OCI-LY1 (cell line): ENCODE measurements around the gene BCR.

ENCODE experiments used
- H2AFZ ChIP-seq: fragments of 200-600 bp; sonication (generic), shearing (Covaris generic); 2 replicates; pipeline ENCODE4 v1.6.0; 2014; ENCODE audit warnings: antibody characterized with exemption, mild to moderate bottlenecking, low read length
- H3F3A ChIP-seq: fragments of 200-600 bp; sonication (generic), shearing (Covaris generic); 2 replicates; pipeline ENCODE4 v1.6.0; 2014; ENCODE audit warnings: mild to moderate bottlenecking, antibody characterized with exemption, low read length, moderate library complexity; ENCODE audit not compliant: insufficient read depth
- H3K27ac ChIP-seq: fragments of 200-600 bp; sonication (generic); 2 replicates; pipeline ENCODE4 v1.5.1; 2014; ENCODE audit warnings: low read length, mixed run types, mild to moderate bottlenecking, low read depth; ENCODE audit not compliant: poor library complexity, severe bottlenecking
- H3K27me3 ChIP-seq: fragments of 200-600 bp; sonication (generic); 2 replicates; pipeline ENCODE4 v1.6.0; 2014; ENCODE audit warnings: antibody characterized with exemption, mild to moderate bottlenecking, low read length, moderate library complexity; ENCODE audit not compliant: insufficient read depth
- H3K36me3 ChIP-seq: fragments of 200-600 bp; sonication (generic); 2 replicates; pipeline ENCODE4 v1.6.1; 2014; ENCODE audit warnings: mild to moderate bottlenecking, antibody characterized with exemption, low read length, moderate library complexity, mixed read lengths; ENCODE audit not compliant: insufficient read depth
- H3K4me1 ChIP-seq: fragments of 200-600 bp; sonication (generic); 2 replicates; pipeline ENCODE4 v1.5.1; 2014; ENCODE audit warnings: mild to moderate bottlenecking, low read length, moderate library complexity; ENCODE audit not compliant: insufficient read depth, severe bottlenecking
- H3K4me2 ChIP-seq: fragments of 200-600 bp; sonication (generic), shearing (Covaris generic); 2 replicates; pipeline ENCODE4 v1.6.1; 2014; ENCODE audit warnings: low read length
- H3K4me3 ChIP-seq: fragments of 200-600 bp; sonication (generic); 2 replicates; pipeline ENCODE4 v1.5.1; 2014; ENCODE audit warnings: low read length, low read depth, mild to moderate bottlenecking, mixed read lengths; ENCODE audit not compliant: poor library complexity, severe bottlenecking
- H3K79me2 ChIP-seq: fragments of 200-600 bp; shearing (Covaris generic); 2 replicates; pipeline ENCODE4 v1.6.1; 2016; ENCODE audit warnings: mixed run types, low read length, mixed read lengths; ENCODE audit not compliant: insufficient read depth
- H3K9ac ChIP-seq: fragments of 200-600 bp; sonication (generic), shearing (Covaris generic); 2 replicates; pipeline ENCODE4 v1.6.1; 2014; ENCODE audit warnings: mild to moderate bottlenecking, low read length, mixed read lengths
- H3K9me2 ChIP-seq: fragments of 200-600 bp; sonication (generic), shearing (Covaris generic); 2 replicates; pipeline ENCODE4 v1.6.1; 2014; ENCODE audit warnings: low read depth, mild to moderate bottlenecking, low read length, mixed read lengths
- H3K9me3 ChIP-seq: fragments of 200-600 bp; shearing (Covaris generic); 2 replicates; pipeline ENCODE4 v1.6.1; 2014; ENCODE audit warnings: low read length, mixed read lengths
- H4K20me1 ChIP-seq: fragments of 200-600 bp; sonication (generic), shearing (Covaris generic); 2 replicates; pipeline ENCODE4 v1.6.0; 2016; ENCODE audit warnings: mild to moderate bottlenecking, low read length; ENCODE audit not compliant: insufficient read depth
- EZH2 ChIP-seq: fragments of 200-600 bp; sonication (generic), shearing (Covaris generic); IDR thresholded peaks from 2 replicates; pipeline ENCODE4 v1.8.0; 2017; ENCODE audit warnings: borderline replicate concordance, mixed run types, mild to moderate bottlenecking, antibody characterized with exemption, low read length, moderate library complexity, mixed read lengths
- TF ChIP-seq, protein P1 (sequence below): fragments of 200-600 bp; sonication (generic), shearing (Covaris generic); IDR thresholded peaks from 2 replicates; pipeline ENCODE4 v1.5.1; 2017; ENCODE audit warnings: mild to moderate bottlenecking, antibody characterized with exemption, low read length, moderate library complexity, mixed read lengths

BCR gene

DNA sequence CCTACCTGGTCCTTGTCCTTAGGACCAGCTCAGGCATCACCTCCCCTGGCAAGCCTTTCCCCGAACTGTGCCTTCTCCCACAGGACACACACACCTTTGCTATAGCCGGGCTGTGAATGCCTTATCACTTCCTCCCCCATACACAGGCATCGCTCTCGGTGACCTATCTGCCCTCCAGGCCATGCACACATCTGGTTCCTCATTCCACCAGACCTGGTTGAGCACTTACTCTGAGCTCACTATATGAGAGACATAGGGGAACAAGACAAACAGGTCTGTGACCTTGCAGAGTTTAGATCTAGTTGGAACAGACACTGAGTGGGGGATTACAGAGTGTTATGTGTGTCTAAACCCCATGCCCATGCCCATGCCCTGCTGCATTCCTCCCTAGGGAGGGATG is 3.1 kb upstream of the BCR start:
- Histone ChIP-seq H3K9me2 (no peaks in the 10 kb centered on the region), H3K27me3 (no peaks in the 10 kb centered on the region), H3K36me3 (peaks cover 10% of the 10 kb centered on the region), H3K4me2 (peak overlapping the region; percentile 82), H3F3A (no peaks in the 10 kb centered on the region), H3K27ac (peak overlapping the region; percentile 91), H3K79me2 (peaks cover 10% of the 10 kb centered on the region), H3K9me3 (no peaks in the 10 kb centered on the region), H4K20me1 (no peaks in the 10 kb centered on the region), H3K4me3 (peak overlapping the region; percentile 0), H3K4me1 (peaks cover 51% of the 10 kb centered on the region), H3K9ac (peak overlapping the region; percentile 33; the same call in 1 of the 2 replicates), H2AFZ (no peak overlapping the region)
- no peak for TF ChIP-seq EZH2
- TF ChIP-seq, protein P1, sequence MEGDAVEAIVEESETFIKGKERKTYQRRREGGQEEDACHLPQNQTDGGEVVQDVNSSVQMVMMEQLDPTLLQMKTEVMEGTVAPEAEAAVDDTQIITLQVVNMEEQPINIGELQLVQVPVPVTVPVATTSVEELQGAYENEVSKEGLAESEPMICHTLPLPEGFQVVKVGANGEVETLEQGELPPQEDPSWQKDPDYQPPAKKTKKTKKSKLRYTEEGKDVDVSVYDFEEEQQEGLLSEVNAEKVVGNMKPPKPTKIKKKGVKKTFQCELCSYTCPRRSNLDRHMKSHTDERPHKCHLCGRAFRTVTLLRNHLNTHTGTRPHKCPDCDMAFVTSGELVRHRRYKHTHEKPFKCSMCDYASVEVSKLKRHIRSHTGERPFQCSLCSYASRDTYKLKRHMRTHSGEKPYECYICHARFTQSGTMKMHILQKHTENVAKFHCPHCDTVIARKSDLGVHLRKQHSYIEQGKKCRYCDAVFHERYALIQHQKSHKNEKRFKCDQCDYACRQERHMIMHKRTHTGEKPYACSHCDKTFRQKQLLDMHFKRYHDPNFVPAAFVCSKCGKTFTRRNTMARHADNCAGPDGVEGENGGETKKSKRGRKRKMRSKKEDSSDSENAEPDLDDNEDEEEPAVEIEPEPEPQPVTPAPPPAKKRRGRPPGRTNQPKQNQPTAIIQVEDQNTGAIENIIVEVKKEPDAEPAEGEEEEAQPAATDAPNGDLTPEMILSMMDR, result no peak

DNA sequence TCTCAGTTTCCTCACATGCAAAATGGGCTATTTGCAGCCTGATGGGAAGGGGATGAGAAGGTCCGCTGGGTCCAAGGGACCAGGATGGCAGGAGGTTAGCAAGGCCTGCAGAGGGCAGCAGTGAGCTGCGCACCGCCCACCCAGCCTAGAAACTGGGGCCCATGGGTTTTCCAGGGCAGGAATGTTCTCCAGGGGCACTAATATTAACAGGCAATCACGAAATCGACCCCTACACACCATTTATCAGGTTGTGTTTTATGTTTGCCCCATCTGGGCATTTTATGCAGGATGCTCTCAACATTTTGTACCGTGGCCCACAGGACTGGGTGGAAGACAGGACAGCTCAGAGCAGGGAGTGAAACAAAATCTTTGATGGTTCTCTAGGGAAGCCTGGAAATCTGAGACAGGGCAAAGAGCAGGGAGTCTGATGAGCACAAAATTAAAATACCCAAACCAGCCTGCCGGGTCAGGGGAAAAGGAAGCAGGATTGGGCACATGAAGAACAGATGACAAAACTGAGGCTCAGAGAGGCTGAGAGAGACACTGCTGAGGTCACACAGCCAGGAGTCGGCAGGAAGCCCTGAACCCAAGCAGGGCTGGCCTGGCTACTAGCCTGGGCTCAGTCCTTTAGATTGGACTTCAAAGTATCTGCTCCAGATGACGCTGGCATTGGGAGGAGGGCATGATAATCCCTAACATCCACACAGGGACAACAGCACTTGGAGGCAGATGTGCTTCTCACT is 1.6 kb upstream of the BCR start:
- no peaks in the 10 kb centered on the region for H3K27me3 ChIP-seq
- H3K79me2 ChIP-seq, result peaks cover 24% of the 10 kb centered on the region
- no peaks in the 10 kb centered on the region for H3K9me3 ChIP-seq
- peak overlapping the region; percentile 91 for H3K27ac ChIP-seq
- no peaks in the 10 kb centered on the region for H3K9me2 ChIP-seq
- no peak for TF ChIP-seq EZH2
- TF ChIP-seq, protein P1, result peak; percentile 98
- peak overlapping the region; percentile 64; the same call in 1 of the 2 replicates for H3K9ac ChIP-seq
- peak overlapping the region; percentile 67 for H3K4me3 ChIP-seq
- peak overlapping the region; percentile 82 for H3K4me2 ChIP-seq
- H3F3A ChIP-seq, result no peaks in the 10 kb centered on the region
- H4K20me1 ChIP-seq, result no peaks in the 10 kb centered on the region
- peaks cover 56% of the 10 kb centered on the region for H3K4me1 ChIP-seq
- H3K36me3 ChIP-seq, result peaks cover 25% of the 10 kb centered on the region
- H2AFZ ChIP-seq, result no peak overlapping the region

- Histone ChIP-seq H3K9me3 (no peaks in the 10 kb centered on the region), H2AFZ (no peak overlapping the region), H3K79me2 (peaks cover 34% of the 10 kb centered on the region), H3K9ac (peak overlapping the region; percentile 64), H3K36me3 (peaks cover 35% of the 10 kb centered on the region), H3K9me2 (no peaks in the 10 kb centered on the region), H3K4me3 (peak overlapping the region; percentile 67), H3K27ac (peak overlapping the region; percentile 81), H3K4me2 (peak overlapping the region; percentile 82), H4K20me1 (no peaks in the 10 kb centered on the region), H3K4me1 (peaks cover 65% of the 10 kb centered on the region), H3F3A (no peaks in the 10 kb centered on the region), H3K27me3 (no peaks in the 10 kb centered on the region)
- TF ChIP-seq EZH2, result no peak
- TF ChIP-seq, protein P1, result no peak
Measured at GRCh38 chr22:23179381-23180299, 669 bp upstream of the BCR start.
